AG09319 (cell line): ENCODE data around the gene GLRA2.

Source experiments
- DNase-seq: peaks from one replicate; pipeline ENCODE4 v3.0.0-alpha.2; 2010; ENCODE audit warnings: low read depth; ENCODE audit errors: extremely low read depth
- CTCF ChIP-seq: IDR thresholded peaks from 2 replicates; pipeline ENCODE4 v1.5.1; 2011; ENCODE audit warnings: low read depth, mild to moderate bottlenecking, inconsistent platforms, low read length, moderate library complexity

Gene GLRA2

GRCh38 chrX:14698790-14699189 is 169.5 kb downstream of the GLRA2 start:
- no peak for DNase-seq
- TF ChIP-seq CTCF, result no peak

- DNase-seq, result no peak
These were observed 171.6 kb downstream of the GLRA2 start for GRCh38 chrX:14700982-14701381.

DNA sequence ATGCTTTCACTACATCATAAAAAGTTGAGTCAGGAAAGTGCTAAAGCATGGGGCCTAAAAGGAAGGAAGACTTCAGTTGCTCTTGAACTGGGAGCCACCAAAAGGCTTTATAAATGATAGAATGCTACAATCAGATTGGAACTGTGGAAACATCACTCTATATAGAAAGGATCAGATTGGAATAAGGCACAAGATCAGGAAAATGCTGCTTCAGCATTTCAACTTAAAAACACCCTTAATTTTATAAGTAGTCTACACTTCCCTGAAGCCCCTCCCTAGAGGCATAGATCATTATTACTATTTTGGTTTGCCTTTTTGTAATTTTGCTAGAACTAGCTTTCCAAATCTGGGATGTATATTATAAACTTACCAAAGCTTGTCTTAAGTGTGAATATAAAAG is 172.8 kb downstream of the GLRA2 start:
- no peak for DNase-seq
- no peak for TF ChIP-seq CTCF

More at GRCh38 chrX:14700982-14701381, 171.6 kb downstream of the GLRA2 start:
- no peak for TF ChIP-seq CTCF

GRCh38 chrX:14712096-14712495 is 182.8 kb downstream of the GLRA2 start:
- DNase-seq, result no peak
- no peak; the same call in 1 of the 2 replicates for TF ChIP-seq CTCF

DNA sequence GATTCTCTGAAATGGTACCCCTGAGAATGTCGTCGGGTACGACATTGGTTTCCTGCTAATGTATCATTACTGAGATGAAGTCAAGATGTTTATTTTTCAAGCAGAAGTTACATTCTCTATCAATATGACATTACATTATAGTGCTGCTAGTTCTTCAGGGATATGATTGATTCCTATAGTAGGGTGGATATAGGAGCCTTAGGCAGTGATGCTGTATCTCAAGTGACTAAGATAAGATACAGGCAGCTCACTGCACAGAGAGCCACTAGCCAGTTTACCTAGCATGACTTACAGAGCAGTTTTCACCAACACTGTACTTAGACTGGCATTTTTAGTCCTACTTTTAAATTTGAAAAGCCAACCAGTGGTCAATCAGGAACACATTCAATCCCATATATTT is 188.6 kb downstream of the GLRA2 start:
- DNase-seq, result no peak
- no peak for TF ChIP-seq CTCF

- no peak for TF ChIP-seq CTCF
- no peak for DNase-seq
These were observed 189.1 kb downstream of the GLRA2 start for GRCh38 chrX:14718403-14718802.

DNA sequence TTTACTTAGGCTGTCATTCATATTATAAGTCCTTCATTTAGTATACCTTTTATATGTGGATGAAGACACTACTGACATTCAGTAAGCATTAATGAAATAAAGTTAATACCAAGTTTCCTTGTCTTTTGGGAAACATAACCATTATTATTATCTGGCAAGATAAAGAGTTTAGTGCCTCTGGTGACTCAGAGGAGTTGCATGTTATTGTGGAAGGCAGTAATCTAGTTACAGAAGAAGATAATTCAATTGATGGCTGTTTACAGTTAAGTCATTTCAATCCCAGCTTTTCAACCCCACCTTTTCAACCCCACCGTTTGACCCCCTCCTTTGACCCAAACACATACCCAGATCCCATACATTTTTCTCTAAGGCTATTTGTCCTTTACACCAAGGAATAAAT is 199.7 kb downstream of the GLRA2 start:
- no peak for DNase-seq
- TF ChIP-seq CTCF, result no peak
